GM18517 (cell line): ENCODE measurements around the gene CCDC12.
"Not testable (repeated sequence)": the region's sequence is repeated elsewhere in the genome, so short reads cannot be mapped to it uniquely, and the experiment has no call there.

Experiments used
- ATAC-seq: cut with Tn5 transposase; IDR thresholded peaks from one replicate; pipeline ENCODE4 v1.9.1; 2021; ENCODE audit warnings: mild to moderate bottlenecking, moderate library complexity; ENCODE audit not compliant: unreplicated experiment

CCDC12 gene

GRCh38 chr3:46982546-46982945, 6.0 kb upstream of the CCDC12 start:
- no peak for ATAC-seq

GRCh38 chr3:46981932-46982471, 5.5 kb upstream of the CCDC12 start:
- no peak for ATAC-seq

- ATAC-seq: peak; percentile 4
Measured at GRCh38 chr3:46979958-46980497, 3.5 kb upstream of the CCDC12 start.

GRCh38 chr3:46978985-46979944, 2.7 kb upstream of the CCDC12 start, which contains the start of gene NBEAL2:
Gene NBEAL2 (plus strand): TSS chr3:46979666. CDS start chr3:46979862, 196 bp downstream.
- ATAC-seq: peak; percentile 65

GRCh38 chr3:46978381-46978780, 1.8 kb upstream of the CCDC12 start:
- ATAC-seq: no peak

GRCh38 chr3:46977811-46978195, 1.3 kb upstream of the CCDC12 start:
- no peak for ATAC-seq

GRCh38 chr3:46974421-46975171, 1.9 kb downstream of the CCDC12 start:
- ATAC-seq: no peak

- no peak for ATAC-seq
Measured at GRCh38 chr3:46972396-46972795, 4.1 kb downstream of the CCDC12 start.

GRCh38 chr3:46971742-46972141, 4.8 kb downstream of the CCDC12 start:
- no peak for ATAC-seq

- no peak for ATAC-seq
Measured at GRCh38 chr3:46971151-46971550, 5.4 kb downstream of the CCDC12 start.

- ATAC-seq: no peak
Measured at GRCh38 chr3:46970391-46971091, 6.0 kb downstream of the CCDC12 start.

- ATAC-seq: no peak
Measured at GRCh38 chr3:46968783-46969428, 7.6 kb downstream of the CCDC12 start.

GRCh38 chr3:46966811-46967210, 9.7 kb downstream of the CCDC12 start:
- no peak for ATAC-seq

GRCh38 chr3:46965151-46965550, 11.4 kb downstream of the CCDC12 start:
- no peak for ATAC-seq

GRCh38 chr3:46964038-46964590, 12.4 kb downstream of the CCDC12 start:
- not testable (repeated sequence) for ATAC-seq

GRCh38 chr3:46962990-46963389, 13.6 kb downstream of the CCDC12 start:
- ATAC-seq: no peak

GRCh38 chr3:46962427-46962826, 14.1 kb downstream of the CCDC12 start:
- ATAC-seq: no peak

GRCh38 chr3:46960835-46961234, 15.7 kb downstream of the CCDC12 start:
- no peak for ATAC-seq

GRCh38 chr3:46960081-46960701, 16.4 kb downstream of the CCDC12 start:
- ATAC-seq: no peak
